Measurements from ENCODE around the gene POLR1G.
A peak's percentile ranks its signal among the peaks of the same experiment; 100 is the strongest.
"Not testable (repeated sequence)": the region's sequence is repeated elsewhere in the genome, so short reads cannot be mapped to it uniquely, and the experiment has no call there.

The POLR1G gene

DNA sequence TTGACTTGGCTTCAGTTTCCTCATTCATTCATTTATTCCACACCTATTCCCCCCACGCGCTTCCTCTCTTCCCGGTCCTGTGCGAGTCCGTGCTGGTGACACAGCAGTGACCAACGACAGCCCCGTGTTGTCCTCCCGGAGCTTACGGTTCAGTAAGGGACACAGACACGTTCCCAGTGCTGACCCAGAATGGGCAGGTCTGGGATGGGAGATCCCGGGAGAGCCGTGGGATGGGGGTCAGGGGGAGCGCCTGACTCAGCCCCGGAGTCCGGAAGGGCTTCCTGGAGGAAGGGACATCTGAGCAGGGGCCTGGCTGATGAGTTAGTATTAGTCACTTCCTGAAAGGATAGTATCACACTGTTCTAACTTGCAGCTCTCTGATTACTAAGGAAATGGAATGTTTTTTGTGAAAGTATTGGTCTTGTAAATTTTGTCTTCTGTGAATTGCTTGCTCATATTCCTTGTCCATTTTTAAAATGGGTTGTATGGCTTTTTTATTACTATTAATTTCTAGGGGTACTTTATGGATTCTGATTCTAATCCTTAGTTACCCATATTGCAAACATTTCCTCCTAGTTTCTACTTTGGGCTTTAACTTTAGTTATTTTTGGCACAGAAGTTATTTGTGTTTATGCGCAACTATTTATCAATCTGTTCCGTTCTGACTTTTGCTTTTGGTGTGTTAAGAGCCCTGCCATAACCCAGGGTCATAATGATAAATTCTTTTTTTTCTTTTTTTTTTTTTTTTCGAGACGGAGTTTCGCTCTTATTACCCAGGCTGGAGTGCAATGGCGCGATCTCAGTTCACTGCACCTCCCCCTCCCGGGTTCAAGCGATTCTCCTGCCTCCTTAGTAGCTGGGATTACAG is 18.0 kb downstream of the POLR1G start:
- peaks cover 6% of the 10 kb centered on the region for H3K36me3 Mint-ChIP-seq
- no peaks in the 10 kb centered on the region for H3K27me3 Mint-ChIP-seq
- H3K9me3 Mint-ChIP-seq = no peaks in the 10 kb centered on the region
- peak overlapping the region; percentile 83 for H3K27ac Mint-ChIP-seq
- peaks cover 55% of the 10 kb centered on the region for H3K4me1 Mint-ChIP-seq
- peak overlapping the region; percentile 92 for H3K4me3 Mint-ChIP-seq

DNA sequence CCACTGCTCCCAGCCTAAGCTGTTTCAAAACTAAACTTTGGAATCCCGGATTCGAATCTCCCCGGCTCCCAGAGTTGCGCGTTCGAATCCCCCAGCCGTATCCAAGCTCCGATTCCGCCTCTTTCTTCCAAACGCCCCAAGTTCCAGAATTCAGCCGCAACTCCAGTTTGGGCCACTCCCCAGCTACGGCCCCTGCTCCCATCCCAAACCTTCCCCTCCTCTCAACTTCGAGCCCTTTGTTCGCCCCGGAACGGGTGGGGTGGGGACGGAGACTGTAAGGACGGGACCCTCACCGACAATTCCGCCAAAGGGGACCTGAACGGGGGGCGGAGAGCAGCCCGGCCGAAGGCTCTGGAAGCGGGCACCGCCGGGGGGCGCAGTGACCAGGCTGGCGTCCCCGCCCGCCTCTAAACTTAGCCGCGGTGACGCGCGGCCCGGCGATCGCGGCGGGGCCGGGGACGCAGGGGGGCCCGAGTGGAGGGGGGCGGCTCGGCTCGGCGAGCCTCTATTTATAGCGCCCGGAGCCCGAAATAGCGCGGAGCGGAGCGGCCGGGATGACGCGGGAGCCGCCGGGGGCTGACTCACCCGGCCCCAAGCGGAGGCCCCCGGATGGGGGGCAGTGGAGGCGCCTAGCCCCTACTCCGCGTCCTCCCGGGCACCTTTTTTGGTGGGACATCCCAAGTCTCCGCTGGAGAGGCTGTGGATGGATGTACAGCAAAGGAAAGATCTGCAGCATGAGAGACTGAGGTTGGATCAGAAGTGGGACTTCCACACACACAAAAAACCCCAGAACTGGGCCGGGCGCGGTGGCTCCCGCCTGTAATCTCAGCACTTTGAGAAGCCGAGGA is 22.2 kb downstream of the POLR1G start:
- H3K4me3 Mint-ChIP-seq = peak overlapping the region; percentile 78
- no peak overlapping the region for H3K27ac Mint-ChIP-seq
- H3K27me3 Mint-ChIP-seq = no peaks in the 10 kb centered on the region
- no peaks in the 10 kb centered on the region for H3K36me3 Mint-ChIP-seq
- H3K9me3 Mint-ChIP-seq = no peaks in the 10 kb centered on the region
- H3K4me1 Mint-ChIP-seq = peaks cover 23% of the 10 kb centered on the region

GRCh38 chr19:45429896-45430295 is 23.5 kb downstream of the POLR1G start:
- H3K36me3 Mint-ChIP-seq, H3K4me3 Mint-ChIP-seq, H3K27ac Mint-ChIP-seq, H3K9me3 Mint-ChIP-seq, H3K27me3 Mint-ChIP-seq: not testable (repeated sequence)
- H3K4me1 Mint-ChIP-seq = peaks cover 13% of the 10 kb centered on the region

DNA sequence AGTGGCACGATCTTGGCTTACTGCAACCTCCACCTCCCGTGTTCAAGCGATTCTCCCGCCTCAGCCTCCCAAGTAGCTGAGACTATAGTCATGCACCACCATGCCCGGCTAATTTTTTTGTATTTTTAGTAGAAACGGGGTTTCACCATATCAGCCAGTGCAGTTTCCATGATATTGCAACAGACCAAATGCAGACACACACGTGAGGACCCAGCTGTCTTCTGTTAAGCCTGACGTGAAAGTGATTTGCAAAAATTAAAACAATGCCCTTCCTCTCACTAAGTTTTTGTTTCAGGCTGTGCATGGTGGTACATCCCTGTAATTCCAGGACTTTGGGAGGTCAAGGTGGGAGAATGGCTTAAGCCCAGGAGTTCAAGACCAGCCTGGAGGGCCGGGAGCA is 24.6 kb downstream of the POLR1G start:
- not testable (repeated sequence) for H3K27ac Mint-ChIP-seq, H3K4me3 Mint-ChIP-seq, H3K36me3 Mint-ChIP-seq, H3K9me3 Mint-ChIP-seq, H3K27me3 Mint-ChIP-seq, H3K4me1 Mint-ChIP-seq

DNA sequence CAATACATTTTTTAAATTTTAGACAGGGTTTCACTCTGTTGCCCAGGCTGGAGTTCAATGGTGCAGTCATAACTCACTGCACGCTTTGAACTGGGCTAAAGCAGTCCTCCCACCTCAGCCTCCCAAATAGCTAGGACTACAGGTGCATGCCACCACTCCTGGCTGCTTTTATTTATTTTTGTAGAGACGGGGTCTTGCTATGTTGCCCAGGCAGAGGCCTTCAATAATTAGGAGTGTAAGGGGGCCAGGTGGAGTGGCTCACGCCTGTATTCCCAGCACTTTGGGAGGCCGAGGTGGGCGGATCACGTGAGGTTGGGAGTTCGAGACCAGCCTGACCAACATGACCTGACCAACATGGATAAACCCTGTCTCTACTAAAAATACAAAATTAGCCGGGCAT is 26.1 kb downstream of the POLR1G start:
- not testable (repeated sequence) for H3K4me1 Mint-ChIP-seq, H3K27me3 Mint-ChIP-seq, H3K36me3 Mint-ChIP-seq, H3K27ac Mint-ChIP-seq, H3K4me3 Mint-ChIP-seq, H3K9me3 Mint-ChIP-seq

GRCh38 chr19:45437328-45437727 is 30.9 kb downstream of the POLR1G start:
- Mint-ChIP-seq H3K4me1 (peaks cover 14% of the 10 kb centered on the region), H3K9me3 (no peaks in the 10 kb centered on the region), H3K4me3 (no peak overlapping the region), H3K36me3 (no peaks in the 10 kb centered on the region), H3K27ac (no peak overlapping the region), H3K27me3 (no peaks in the 10 kb centered on the region)

DNA sequence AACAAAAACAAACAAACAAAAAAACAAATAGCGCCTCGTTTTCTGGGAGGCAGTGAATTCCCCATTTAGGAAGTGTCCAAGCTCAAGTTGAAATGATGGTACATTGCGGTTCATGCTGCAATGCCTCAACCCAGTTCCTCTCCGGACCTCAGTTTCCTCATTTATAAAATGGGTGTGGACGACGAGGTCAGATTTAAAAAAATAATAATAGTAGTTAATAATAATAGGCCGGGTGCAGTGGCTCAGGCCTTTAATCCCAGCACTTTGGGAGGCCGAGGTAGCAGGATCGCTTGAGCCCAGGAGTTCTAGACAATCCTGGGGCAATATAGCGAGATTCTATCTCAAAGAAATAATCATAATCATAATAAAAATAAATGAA is 32.7 kb downstream of the POLR1G start:
- peaks cover 30% of the 10 kb centered on the region for H3K4me1 Mint-ChIP-seq
- no peak overlapping the region for H3K27ac Mint-ChIP-seq
- no peaks in the 10 kb centered on the region for H3K9me3 Mint-ChIP-seq
- no peaks in the 10 kb centered on the region for H3K36me3 Mint-ChIP-seq
- peak overlapping the region; percentile 15 for H3K4me3 Mint-ChIP-seq
- H3K27me3 Mint-ChIP-seq = no peaks in the 10 kb centered on the region

GRCh38 chr19:45439569-45440258 is 33.3 kb downstream of the POLR1G start:
- H3K36me3 Mint-ChIP-seq = no peaks in the 10 kb centered on the region
- no peak overlapping the region for H3K27ac Mint-ChIP-seq
- H3K4me1 Mint-ChIP-seq = peaks cover 35% of the 10 kb centered on the region
- H3K9me3 Mint-ChIP-seq = no peaks in the 10 kb centered on the region
- H3K27me3 Mint-ChIP-seq = no peaks in the 10 kb centered on the region
- H3K4me3 Mint-ChIP-seq = peak overlapping the region; percentile 82

DNA sequence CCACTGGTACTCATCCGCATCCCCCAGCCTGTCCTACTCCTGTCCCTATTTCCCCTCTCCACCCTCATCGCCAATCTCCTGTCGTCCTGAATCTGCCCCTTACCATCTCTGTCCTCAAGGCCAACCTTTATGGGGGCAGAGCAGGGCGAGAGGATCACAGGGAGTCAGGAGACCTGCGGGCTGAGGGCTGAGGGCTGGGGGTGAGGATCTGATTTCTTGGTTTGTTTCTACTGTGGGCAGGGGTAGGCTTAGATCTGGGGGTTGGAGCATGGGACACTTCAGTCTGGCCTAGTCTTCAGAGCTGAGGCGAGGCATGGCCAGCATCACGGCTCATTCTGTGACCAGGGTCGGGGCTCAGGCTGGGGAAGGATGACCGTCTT is 33.8 kb downstream of the POLR1G start:
- Mint-ChIP-seq H3K4me1 (peaks cover 40% of the 10 kb centered on the region), H3K27ac (peak overlapping the region; percentile 57), H3K36me3 (no peaks in the 10 kb centered on the region), H3K9me3 (no peaks in the 10 kb centered on the region), H3K27me3 (no peaks in the 10 kb centered on the region), H3K4me3 (peak overlapping the region; percentile 82)

- no peaks in the 10 kb centered on the region for H3K9me3 Mint-ChIP-seq
- peak overlapping the region; percentile 82 for H3K4me3 Mint-ChIP-seq
- H3K36me3 Mint-ChIP-seq = no peaks in the 10 kb centered on the region
- H3K4me1 Mint-ChIP-seq = peaks cover 44% of the 10 kb centered on the region
- H3K27ac Mint-ChIP-seq = peak overlapping the region; percentile 30
- H3K27me3 Mint-ChIP-seq = no peaks in the 10 kb centered on the region
Observed at GRCh38 chr19:45440873-45441654, 34.6 kb downstream of the POLR1G start.

GRCh38 chr19:45442408-45442777 is 35.9 kb downstream of the POLR1G start:
- peak overlapping the region; percentile 88 for H3K4me3 Mint-ChIP-seq
- H3K27me3 Mint-ChIP-seq = no peaks in the 10 kb centered on the region
- peaks cover 49% of the 10 kb centered on the region for H3K4me1 Mint-ChIP-seq
- no peaks in the 10 kb centered on the region for H3K9me3 Mint-ChIP-seq
- H3K27ac Mint-ChIP-seq = peak overlapping the region; percentile 92
- H3K36me3 Mint-ChIP-seq = no peaks in the 10 kb centered on the region

DNA sequence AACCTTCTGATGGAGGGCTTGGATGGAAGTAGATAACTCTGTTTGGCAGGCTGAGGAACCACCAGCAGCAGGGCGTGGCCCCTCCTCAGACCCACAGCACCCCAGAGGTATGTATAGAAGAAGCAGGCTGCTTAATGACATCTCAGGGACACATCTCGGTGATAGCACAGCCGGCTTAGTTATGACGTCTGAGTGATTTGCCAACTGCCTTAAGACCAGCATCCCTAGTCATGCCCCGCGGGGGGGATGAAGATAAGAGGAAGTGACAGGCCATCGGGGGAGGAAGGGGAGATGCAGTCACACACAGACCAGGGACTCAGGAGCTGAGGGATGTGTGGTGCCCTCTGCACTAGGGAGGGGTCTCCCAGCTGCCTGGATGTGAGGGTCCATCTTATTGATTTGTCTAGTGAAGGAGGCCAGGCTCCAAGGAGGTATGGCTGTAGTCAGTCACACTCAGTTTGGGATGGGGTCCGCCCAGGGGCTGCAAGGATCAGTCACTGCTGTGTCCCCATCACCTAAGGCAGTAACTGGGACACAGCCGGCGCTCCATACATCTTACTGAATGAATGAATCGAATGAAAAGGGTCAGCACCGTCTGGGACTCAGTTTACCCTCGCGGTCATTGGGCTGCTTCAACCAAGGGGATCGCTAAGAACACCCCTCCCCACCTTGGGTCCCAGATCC is 36.5 kb downstream of the POLR1G start:
- Mint-ChIP-seq H3K9me3 (no peaks in the 10 kb centered on the region), H3K4me3 (peak overlapping the region; percentile 88), H3K4me1 (peaks cover 52% of the 10 kb centered on the region), H3K27ac (peak overlapping the region; percentile 92), H3K36me3 (no peaks in the 10 kb centered on the region), H3K27me3 (no peaks in the 10 kb centered on the region)

GRCh38 chr19:45443462-45444317 is 37.2 kb downstream of the POLR1G start:
- H3K27me3 Mint-ChIP-seq = no peaks in the 10 kb centered on the region
- peak overlapping the region; percentile 92 for H3K27ac Mint-ChIP-seq
- H3K36me3 Mint-ChIP-seq = no peaks in the 10 kb centered on the region
- peak overlapping the region; percentile 88 for H3K4me3 Mint-ChIP-seq
- H3K9me3 Mint-ChIP-seq = no peaks in the 10 kb centered on the region
- peaks cover 57% of the 10 kb centered on the region for H3K4me1 Mint-ChIP-seq
